GM20000 (cell line): ENCODE measurements around the gene PRKG2.

Experiments
- DNase-seq: peaks from one replicate; pipeline ENCODE4 v3.0.0; 2012; ENCODE audit warnings: low spot score
- TF ChIP-seq, protein P1 (sequence below): IDR thresholded peaks from 2 replicates; pipeline ENCODE4 v1.5.1; 2012; ENCODE audit warnings: mild to moderate bottlenecking, control low read depth; ENCODE audit errors: extremely low read depth, missing control alignments

The PRKG2 gene

DNA sequence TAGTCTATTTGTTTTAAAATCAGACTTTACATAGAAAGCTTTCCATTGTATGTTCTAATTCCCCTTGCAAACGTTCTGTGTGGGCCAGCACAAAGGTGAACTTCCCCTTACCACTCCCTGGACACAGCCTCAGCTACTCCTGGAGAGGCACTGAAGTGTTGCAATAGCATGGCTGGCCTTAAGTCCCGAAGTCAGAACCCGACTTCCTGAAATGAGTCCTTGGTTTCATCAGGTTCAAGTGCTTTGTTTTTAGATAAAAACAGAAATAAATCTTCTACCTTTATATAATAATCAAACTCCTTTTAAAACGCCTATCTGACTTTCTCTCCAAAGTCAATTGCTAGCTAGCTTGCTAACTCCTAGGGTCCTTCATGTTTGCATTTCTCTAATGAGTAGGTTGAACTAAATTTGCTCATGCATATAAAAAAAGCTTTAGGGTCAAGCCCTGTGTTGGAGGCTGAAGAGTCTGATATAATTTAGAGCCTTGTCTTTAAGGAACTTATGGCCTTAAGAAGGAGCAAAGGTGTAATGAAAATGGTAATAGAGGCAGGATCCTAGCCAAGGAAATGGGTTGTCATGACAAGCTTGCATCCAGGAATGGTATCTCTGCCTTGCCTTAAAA, 175.6 kb downstream of the PRKG2 start:
- no peak for DNase-seq
- TF ChIP-seq, protein P1, sequence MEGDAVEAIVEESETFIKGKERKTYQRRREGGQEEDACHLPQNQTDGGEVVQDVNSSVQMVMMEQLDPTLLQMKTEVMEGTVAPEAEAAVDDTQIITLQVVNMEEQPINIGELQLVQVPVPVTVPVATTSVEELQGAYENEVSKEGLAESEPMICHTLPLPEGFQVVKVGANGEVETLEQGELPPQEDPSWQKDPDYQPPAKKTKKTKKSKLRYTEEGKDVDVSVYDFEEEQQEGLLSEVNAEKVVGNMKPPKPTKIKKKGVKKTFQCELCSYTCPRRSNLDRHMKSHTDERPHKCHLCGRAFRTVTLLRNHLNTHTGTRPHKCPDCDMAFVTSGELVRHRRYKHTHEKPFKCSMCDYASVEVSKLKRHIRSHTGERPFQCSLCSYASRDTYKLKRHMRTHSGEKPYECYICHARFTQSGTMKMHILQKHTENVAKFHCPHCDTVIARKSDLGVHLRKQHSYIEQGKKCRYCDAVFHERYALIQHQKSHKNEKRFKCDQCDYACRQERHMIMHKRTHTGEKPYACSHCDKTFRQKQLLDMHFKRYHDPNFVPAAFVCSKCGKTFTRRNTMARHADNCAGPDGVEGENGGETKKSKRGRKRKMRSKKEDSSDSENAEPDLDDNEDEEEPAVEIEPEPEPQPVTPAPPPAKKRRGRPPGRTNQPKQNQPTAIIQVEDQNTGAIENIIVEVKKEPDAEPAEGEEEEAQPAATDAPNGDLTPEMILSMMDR: no peak

DNA sequence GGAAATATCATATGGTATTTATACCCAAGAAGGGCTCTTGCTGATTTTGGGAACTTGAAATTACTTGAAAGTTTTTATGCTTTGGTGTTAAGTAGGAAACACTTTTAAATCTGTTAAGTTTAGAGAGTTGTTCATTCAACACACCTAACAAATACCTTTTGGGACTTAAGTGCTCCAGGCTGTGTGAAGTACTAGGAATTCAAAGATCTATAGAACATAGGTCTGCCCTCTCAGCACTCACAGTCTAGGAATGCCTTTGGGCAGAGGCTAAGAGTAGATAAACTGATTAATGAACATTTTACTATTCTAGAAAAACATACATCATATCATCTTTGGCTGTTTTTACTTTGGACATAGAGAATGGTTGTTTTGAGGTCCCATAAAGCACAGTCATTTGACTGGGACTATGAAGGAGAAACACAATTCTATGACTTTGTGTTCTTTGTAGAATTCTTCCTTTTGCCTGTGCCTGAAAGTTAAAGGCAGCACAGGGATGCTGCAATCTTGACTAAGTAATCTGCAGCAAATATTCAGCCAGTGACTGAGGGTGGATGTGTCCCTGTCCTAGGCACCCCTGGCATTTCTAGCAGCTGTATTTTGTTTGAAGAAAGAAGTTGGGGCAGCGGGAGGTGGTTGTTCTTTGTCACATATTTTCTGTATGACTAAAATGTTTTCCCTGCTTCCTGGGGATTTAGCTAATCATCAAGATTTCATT, 176.2 kb downstream of the PRKG2 start:
- DNase-seq: no peak
- TF ChIP-seq, protein P1: no peak
